Measurements from ENCODE around the gene CDHR3. TPM values are rescaled to one million over a fixed set of nuclear protein-coding genes. Genes with fewer than 3 reads are reported as not detected.
A peak's percentile ranks its signal among the peaks of the same experiment; 100 is the strongest.
"Not testable (repeated sequence)": the region's sequence is repeated elsewhere in the genome, so short reads cannot be mapped to it uniquely, and the experiment has no call there.

CDHR3 gene
- total RNA-seq, 6 experiments from 2014 or later, result 1.9 to 2.7 (median 2.3) TPM

GRCh38 chr7:106001196-106001595 is 38.1 kb downstream of the CDHR3 start:
- Mint-ChIP-seq H3K27ac (no peak overlapping the region), H3K4me3 (no peak overlapping the region), H3K36me3 (ENCODE audit: low read depth) (peaks cover 6% of the 10 kb centered on the region; the same call in 1 of the 2 replicates), H3K27me3 (ENCODE audit: insufficient read depth) (peaks cover 47% of the 10 kb centered on the region), H3K9me3 (peaks cover 6% of the 10 kb centered on the region), H3K4me1 (ENCODE audit: low read depth) (no peaks in the 10 kb centered on the region)
- DNase-seq, result no peak
- TF ChIP-seq CTCF (IDR thresholded peaks at IDR 0.05), result no peak

GRCh38 chr7:106001886-106002285 is 38.8 kb downstream of the CDHR3 start:
- Mint-ChIP-seq H3K36me3 (ENCODE audit: low read depth) (peaks cover 9% of the 10 kb centered on the region; the same call in 1 of the 2 replicates), H3K27ac (no peak overlapping the region), H3K4me1 (ENCODE audit: low read depth) (no peaks in the 10 kb centered on the region), H3K4me3 (no peak overlapping the region), H3K27me3 (ENCODE audit: insufficient read depth) (peaks cover 45% of the 10 kb centered on the region), H3K9me3 (peaks cover 8% of the 10 kb centered on the region)
- no peak for TF ChIP-seq CTCF (IDR thresholded peaks at IDR 0.05)
- no peak for DNase-seq

- no peak for DNase-seq
- TF ChIP-seq CTCF (IDR thresholded peaks at IDR 0.05), result no peak
- Mint-ChIP-seq H3K4me3 (no peak overlapping the region), H3K27ac (no peak overlapping the region), H3K27me3 (ENCODE audit: insufficient read depth) (peaks cover 45% of the 10 kb centered on the region), H3K36me3 (ENCODE audit: low read depth) (peaks cover 17% of the 10 kb centered on the region), H3K9me3 (peaks cover 22% of the 10 kb centered on the region), H3K4me1 (ENCODE audit: low read depth) (no peaks in the 10 kb centered on the region)
These were observed 40.5 kb downstream of the CDHR3 start for GRCh38 chr7:106003525-106004064.

- H3K27ac Mint-ChIP-seq, result no peak overlapping the region
These were observed 43.8 kb downstream of the CDHR3 start for GRCh38 chr7:106006906-106007305.

GRCh38 chr7:106007796-106008195 is 44.7 kb downstream of the CDHR3 start:
- Mint-ChIP-seq H3K27me3 (ENCODE audit: insufficient read depth) (peaks cover 34% of the 10 kb centered on the region), H3K36me3 (ENCODE audit: low read depth) (peaks cover 17% of the 10 kb centered on the region), H3K9me3 (peaks cover 22% of the 10 kb centered on the region), H3K4me1 (ENCODE audit: low read depth) (peaks cover 30% of the 10 kb centered on the region)
- not testable (repeated sequence) for H3K4me3 Mint-ChIP-seq, DNase-seq, H3K27ac Mint-ChIP-seq

More at GRCh38 chr7:106006906-106007305, 43.8 kb downstream of the CDHR3 start:
- Mint-ChIP-seq H3K4me3 (no peak overlapping the region), H3K9me3 (peaks cover 22% of the 10 kb centered on the region), H3K36me3 (ENCODE audit: low read depth) (peaks cover 17% of the 10 kb centered on the region), H3K27me3 (ENCODE audit: insufficient read depth) (peaks cover 33% of the 10 kb centered on the region), H3K4me1 (ENCODE audit: low read depth) (peaks cover 21% of the 10 kb centered on the region)
- no peak for TF ChIP-seq CTCF (IDR thresholded peaks at IDR 0.05)
- no peak for DNase-seq

GRCh38 chr7:106009503-106010226 is 46.6 kb downstream of the CDHR3 start:
- peak overlapping the region; percentile 79 for H3K27ac Mint-ChIP-seq
- peak overlapping the region; percentile 71 for H3K4me3 Mint-ChIP-seq
- peak; percentile 98 for DNase-seq
- peaks cover 22% of the 10 kb centered on the region for H3K9me3 Mint-ChIP-seq
- H3K27me3 Mint-ChIP-seq (ENCODE audit: insufficient read depth), result peaks cover 32% of the 10 kb centered on the region
- peaks cover 17% of the 10 kb centered on the region for H3K36me3 Mint-ChIP-seq (ENCODE audit: low read depth)
- TF ChIP-seq CTCF (IDR thresholded peaks at IDR 0.05), result peak; percentile 99
- peaks cover 37% of the 10 kb centered on the region for H3K4me1 Mint-ChIP-seq (ENCODE audit: low read depth)
